HepG2 (cell line): ENCODE data around the gene CCL17. TPM values are rescaled to one million over a fixed set of nuclear protein-coding genes. Genes with fewer than 3 reads are reported as not detected.

Experiments
- ATAC-seq: fragments of 200-7000 bp; cut with Tn5 transposase; 3 replicates; pipeline ENCODE4 v1.9.1; 2020; ENCODE audit warnings: mild to moderate bottlenecking, moderate library complexity
- BruUV-seq: library from RNA; stranded (reverse); fragments of 400-500 nt; replicated peaks from 2 replicates; lab custom pipeline; 2021; lab: Mats Ljungman, UMichigan
- CTCF ChIA-PET: fragments of 300-600 bp; formaldehyde crosslinking; extraction: SDS; loops from one replicate; lab custom pipeline; 2021; ENCODE audit warnings: low total read pairs, inconsistent platforms, low intra/inter-chr PET ratio; lab: Yijun Ruan, JAX
- POLR2A ChIA-PET: fragments of 350-600 bp; sonication (Branson Sonifier 250); formaldehyde crosslinking; loops from one replicate; lab custom pipeline; 2020; ENCODE audit warnings: antibody characterized with exemption, inconsistent platforms; lab: Yijun Ruan, JAX
- DNase-seq: peaks from one replicate; pipeline ENCODE4 v3.0.0-alpha.2; 2015; ENCODE audit warnings: low spot score
- FAIRE-seq: peaks from 3 replicates; lab custom pipeline; 2011; peaks lifted over from hg19 to GRCh38; lab: Jason Lieb, UNC
- H2AFZ ChIP-seq: one replicate; pipeline ENCODE4 v1.6.1; 2011; ENCODE audit warnings: low read length, inconsistent platforms
- H3K27ac ChIP-seq: fragments of 300-600 bp; 3 replicates; pipeline ENCODE4 v1.8.0; 2011; ENCODE audit warnings: mixed run types, mild to moderate bottlenecking, mixed read lengths, low read length, inconsistent platforms; ENCODE audit not compliant: insufficient read depth; ENCODE audit errors: extremely low read length
- H3K27me3 ChIP-seq, 2 experiments: fragments of 200-600 bp in 1 of 2; 2 replicates in 1 of 2; 3 replicates in 1 of 2; pipeline versions ENCODE4 v1.6.0 to v1.8.0; 2011; ENCODE audit warnings: low read length in 2 of 2, mild to moderate bottlenecking in 2 of 2, moderate library complexity in 2 of 2, inconsistent platforms in 1 of 2; ENCODE audit not compliant: insufficient read depth in 2 of 2, control insufficient read depth in 1 of 2
- H3K36me3 ChIP-seq, 2 experiments: fragments of 200-600 bp in 1 of 2; replicated peaks in 1 of 2; 2 replicates in 1 of 2; 3 replicates in 1 of 2; pipeline versions ENCODE4 v1.5.1 to v1.8.0; 2011; ENCODE audit warnings: low read length in 2 of 2, inconsistent platforms in 1 of 2; ENCODE audit not compliant: insufficient read depth in 2 of 2, control insufficient read depth in 1 of 2
- H3K4me1 ChIP-seq: 2 replicates; pipeline ENCODE4 v1.5.1; 2012; ENCODE audit warnings: low read length, inconsistent platforms; ENCODE audit not compliant: insufficient read depth
- H3K4me2 ChIP-seq: 2 replicates; pipeline ENCODE4 v1.6.0; 2011; ENCODE audit warnings: low read depth, low read length, inconsistent platforms
- H3K4me3 ChIP-seq, 3 experiments: fragments of 200-600 bp in 1 of 3; sonication (generic), shearing (Covaris generic) in 1 of 3; replicated peaks in 1 of 3; 2 replicates each; pipeline ENCODE4 v1.5.1; 2011 to 2016; ENCODE audit warnings: low read length in 3 of 3, inconsistent platforms in 2 of 3, low read depth in 2 of 3, mild to moderate bottlenecking in 2 of 3, control low read depth in 1 of 3, mixed read lengths in 1 of 3; ENCODE audit not compliant: insufficient read depth in 1 of 3
- H3K79me2 ChIP-seq: one replicate; pipeline ENCODE4 v1.6.1; 2011; ENCODE audit warnings: low read length, inconsistent platforms; ENCODE audit not compliant: insufficient read depth
- H3K9ac ChIP-seq: 2 replicates; pipeline ENCODE4 v1.6.0; 2011; ENCODE audit warnings: mild to moderate bottlenecking, low read depth, low read length, inconsistent platforms; ENCODE audit not compliant: insufficient read depth
- H3K9me3 ChIP-seq: 2 replicates; pipeline ENCODE4 v1.5.1; 2012; ENCODE audit warnings: mild to moderate bottlenecking, low read length
- H4K20me1 ChIP-seq: 2 replicates; pipeline ENCODE4 v1.6.0; 2011; ENCODE audit warnings: inconsistent platforms, mild to moderate bottlenecking, low read length, moderate library complexity; ENCODE audit not compliant: insufficient read depth
- DR1 ChIP-seq: sonication (generic); formaldehyde crosslinking; IDR thresholded peaks from 2 replicates; pipeline ENCODE4 v1.8.0; 2021; ENCODE audit warnings: mild to moderate bottlenecking, missing genetic modification reagents, inconsistent platforms
- HCFC1 ChIP-seq: fragments of 150-350 bp; IDR thresholded peaks from 2 replicates; pipeline ENCODE4 v1.6.1; 2014; ENCODE audit warnings: low read depth, low read length
- IRF1 ChIP-seq: sonication (generic); formaldehyde crosslinking; IDR thresholded peaks from 2 replicates; pipeline ENCODE4 v1.4.0; 2020; ENCODE audit warnings: low read depth, mild to moderate bottlenecking, missing genetic modification reagents
- JDP2 ChIP-seq: sonication (generic); formaldehyde crosslinking; IDR thresholded peaks from 2 replicates; pipeline ENCODE4 v1.8.1; 2022; ENCODE audit warnings: missing genetic modification reagents, borderline replicate concordance
- TBX2 ChIP-seq: sonication (generic); formaldehyde crosslinking; IDR thresholded peaks from 2 replicates; pipeline ENCODE4 v1.5.0; 2020; ENCODE audit warnings: missing genetic modification reagents, mild to moderate bottlenecking, borderline replicate concordance
- TEAD2 ChIP-seq: sonication (generic); formaldehyde crosslinking; IDR thresholded peaks from 2 replicates; pipeline ENCODE4 v1.9.0; 2021; ENCODE audit warnings: missing genetic modification reagents
- TOE1 ChIP-seq: sonication (generic); formaldehyde crosslinking; IDR thresholded peaks from 2 replicates; pipeline ENCODE4 v1.4.0; 2020; ENCODE audit warnings: mild to moderate bottlenecking, missing genetic modification reagents
- ZFP82 ChIP-seq: sonication (generic); formaldehyde crosslinking; IDR thresholded peaks from 2 replicates; pipeline ENCODE4 v1.5.1; 2020; ENCODE audit warnings: mild to moderate bottlenecking, missing genetic modification reagents, borderline replicate concordance
- ZNF382 ChIP-seq: sonication (generic); formaldehyde crosslinking; IDR thresholded peaks from 2 replicates; pipeline ENCODE4 v1.5.0; 2020; ENCODE audit warnings: missing genetic modification reagents, mild to moderate bottlenecking, borderline replicate concordance
- ZNF432 ChIP-seq: sonication (generic); formaldehyde crosslinking; IDR thresholded peaks from 2 replicates; pipeline ENCODE4 v1.5.0; 2020; ENCODE audit warnings: missing genetic modification reagents, mild to moderate bottlenecking, borderline replicate concordance
- ZNF569 ChIP-seq: sonication (generic); formaldehyde crosslinking; IDR thresholded peaks from 2 replicates; pipeline ENCODE4 v1.5.0; 2020; ENCODE audit warnings: mild to moderate bottlenecking, missing genetic modification reagents, moderate library complexity, borderline replicate concordance
- WGBS: methylation state at CpG from one replicate; pipeline ENCODE4 v1.1.6; 2017; ENCODE audit warnings: low lambda C conversion rate; 5-methylcytosine and 5-hydroxymethylcytosine counted together
- in situ Hi-C: cut with HindIII; loops from 2 replicates; pipeline ENCODE4 v1.10.0; 2017; ENCODE audit warnings: low pct_unique_long_range_greater_than_20kb; ENCODE audit not compliant: extremely low pct_ligation_motif_present
- intact Hi-C: fragments of 100-400 bp; cut with micrococcal nuclease; formaldehyde crosslinking; loops from one replicate; pipeline ENCODE4 v1.10.0; 2022; ENCODE audit not compliant: unreplicated experiment
- polyA plus RNA-seq, 8 experiments: library from polyadenylated mRNA; depleted of rRNA in 3 of 8; stranded (reverse) in 7 of 8; unstranded in 1 of 8; fragments of >200 nt; fragmentation: Illumina TruSeq in 4 of 8; extraction: Trizol in 4 of 8; gene quantifications; 2 replicates each; pipeline versions ENCODE4 v1.2.1 to v1.2.3, GENCODE V29; 2011 to 2016; ENCODE audit warnings: low read depth in 4 of 8, missing spikeins in 1 of 8, mixed read lengths in 1 of 8; ENCODE audit not compliant: insufficient read depth in 1 of 8
- total RNA-seq, 5 experiments: library from RNA; depleted of rRNA; stranded (reverse); fragments of >200 nt; fragmentation: Illumina TruSeq; extraction: Trizol; gene quantifications; 2 replicates each; pipeline ENCODE4 v1.2.3, GENCODE V29; 2016; ENCODE audit warnings: low read depth in 1 of 5

Gene CCL17
- total and polyA plus RNA-seq, 2 of the 13 experiments (the other 11 are each of a cell fraction or from before 2014, with no cell fraction given), result not detected

GRCh38 chr16:57419506-57419905 lies 14.9 kb downstream of the CCL17 start:
- H3K27ac ChIP-seq, result no peak overlapping the region
- CTCF ChIA-PET, result interaction anchor here (1.2 to 5.0 kb wide), 4 partner anchors 14 to 118 kb away, joined by 4 to 142 read pairs (median 41); partner anchors contain the start of gene POLR2C

More at GRCh38 chr16:57419506-57419905, 14.9 kb downstream of the CCL17 start:
- no peak for DNase-seq
- Histone ChIP-seq H3K79me2 (no peaks in the 10 kb centered on the region), H4K20me1 (no peaks in the 10 kb centered on the region), H3K4me1 (peaks cover 54% of the 10 kb centered on the region), H2AFZ (peak overlapping the region; percentile 48), H3K9ac (peak overlapping the region; percentile 33; the same call in 1 of the 2 replicates), H3K4me3 (peak overlapping the region in 1 of 3 experiments; percentile 67; a peak in 2 of 6 replicates), H3K9me3 (no peaks in the 10 kb centered on the region), H3K4me2 (peak overlapping the region; percentile 97), H3K27me3 (peaks cover 5 to 9% of the 10 kb centered on the region in 2 experiments; a peak in 2 of 5 replicates), H3K36me3 (no peaks in the 10 kb centered on the region)
- TF ChIP-seq ZFP82 (CRISPR knock-in tag) (no peak), ZNF382 (CRISPR knock-in tag) (no peak), TOE1 (CRISPR knock-in tag) (no peak), HCFC1 (no peak), DR1 (CRISPR knock-in tag) (no peak), ZNF569 (CRISPR knock-in tag) (no peak), IRF1 (CRISPR knock-in tag) (no peak), JDP2 (CRISPR knock-in tag) (no peak), ZNF432 (CRISPR knock-in tag) (no peak), TBX2 (no peak), TEAD2 (CRISPR knock-in tag) (no peak)
- POLR2A ChIA-PET, result interaction anchor here (3.0 to 5.1 kb wide), 4 partner anchors 46 to 119 kb away, joined by 8 to 54 read pairs (median 29); partner anchors contain the start of gene CX3CL1
- in situ Hi-C loops, result loop anchor here (5.0 kb wide), 2 partner anchors 117 to 332 kb away; no protein-coding TSS in a partner anchor
- WGBS, result 18% methylated on average over 6 of the region's 6 CpGs
- intact Hi-C loops, result loop anchor here (1.0 to 10.0 kb wide), 3 partner anchors 27 to 335 kb away; partner anchors contain the start of genes CIAPIN1 and COQ9
- FAIRE-seq, result no peak
- no TSS peak for BruUV-seq
- no peak for ATAC-seq
